ENCODE data around the gene HAX1. TPM values are rescaled to one million over a fixed set of nuclear protein-coding genes. Genes with fewer than 3 reads are reported as not detected.

HAX1 gene
- total and polyA plus RNA-seq, 12 donors, result 162 to 313 (median 172) TPM

DNA sequence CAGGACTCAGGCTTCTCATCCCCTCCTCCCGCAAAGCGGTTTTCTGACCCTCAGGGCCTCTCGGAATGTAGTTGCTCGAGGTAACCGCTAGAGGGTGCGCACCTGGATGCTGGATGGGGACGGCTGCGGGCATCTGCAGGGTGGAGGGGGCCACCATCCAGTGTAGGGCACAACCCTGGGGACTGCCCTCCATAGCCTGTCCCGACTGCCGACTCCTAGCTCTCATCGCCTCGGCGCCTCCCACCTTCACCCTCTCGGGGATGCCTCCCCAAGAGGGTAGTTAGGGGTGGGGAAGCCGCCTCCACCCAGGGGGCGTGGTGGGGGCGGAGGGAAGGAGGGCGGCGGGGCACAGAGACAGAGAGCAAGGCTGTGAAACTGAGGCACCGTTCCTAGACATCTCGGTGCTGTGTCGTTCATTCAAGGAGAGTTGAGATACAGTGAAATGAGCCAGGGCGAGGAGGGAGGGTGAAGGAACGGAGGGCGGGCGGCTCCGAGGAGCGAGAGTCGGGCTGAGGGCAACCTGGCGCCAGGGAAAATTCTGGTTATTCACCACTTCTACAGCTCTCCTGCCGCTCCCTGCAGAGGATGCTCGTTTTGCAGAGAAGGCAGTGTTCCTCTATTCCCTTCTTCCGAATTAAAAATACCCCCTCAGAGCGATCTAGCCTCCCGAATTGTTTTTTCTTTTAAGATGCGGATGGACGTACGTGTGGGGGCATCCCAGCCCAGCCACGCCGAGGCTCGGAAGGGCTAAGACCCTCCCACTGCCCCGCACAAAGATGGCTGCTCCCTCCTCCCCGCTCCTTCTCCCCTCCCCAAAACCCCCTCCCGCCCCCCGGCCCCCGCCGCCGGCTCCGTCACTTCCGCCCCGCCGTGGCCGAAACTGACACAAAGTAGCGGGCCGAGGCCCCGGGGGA, 52.5 kb downstream of the HAX1 start, which contains the start of gene ATP8B2:
Gene ATP8B2 (plus strand): TSS at position 857 of the 914 bp plus-strand sequence. CDS start 2,617 bp downstream, outside the sequence.
- Histone ChIP-seq H3K4me3 (peak within 1 kb of the TSS; percentile 69 to 89 (median 78)), H3K9me3 (no peaks in the 10 kb centered on the region), H3K27ac (peak within 1 kb of the TSS; percentile 53 to 94 (median 92)), H3K36me3 (peaks cover 0 to 3% (median 0%) of the 10 kb centered on the region in 9 donors), H3K4me1 (peaks cover 19 to 61% (median 48%) of the 10 kb centered on the region in 9 donors), H3K27me3 (peaks cover 0 to 33% (median 0%) of the 10 kb centered on the region in 7 donors)
- intact Hi-C loops (cut with DNase I), result loop anchor here in 4 of 10 donors (5.0 to 10.0 kb wide), 3 partner anchors 53 to 230 kb away; partner anchors contain the start of genes HAX1 (in 3 of the 4) and UBE2Q1 (in 1 of the 4)
- ATAC-seq, result peak; percentile 37 to 78 (median 59)
- DNase-seq, result peak; percentile 74 to 80
- 1 to 2% methylated on average over 48 to 56 of the region's 56 CpGs for WGBS, 2 donors
- TF ChIP-seq CTCF (IDR thresholded peaks at IDR 0.05), result peak; percentile 86 to 96 (median 94)

Other genes with a start within 250 kb of the HAX1 start
- under 1 TPM in 4 of 10 donors, not detected in 6; 0.07 to 0.45 (median 0.18) TPM for gene NUP210L, start 117.6 kb upstream of the HAX1 start, total RNA-seq
- under 1 TPM; 0.01 to 0.07 TPM for gene NUP210L, start 117.6 kb upstream of the HAX1 start, polyA plus RNA-seq
- 100 to 1,000 TPM in 7 of 10 donors, 10 to 100 TPM in 3; 75.2 to 345 (median 129) TPM for gene TPM3, start 80.5 kb upstream of the HAX1 start, total RNA-seq
- 10 to 100 TPM; 85.9 to 97.6 TPM for gene TPM3, start 80.5 kb upstream of the HAX1 start, polyA plus RNA-seq
- gene CFAP141, start 66.3 kb upstream of the HAX1 start, total RNA-seq, result 1 to 10 TPM in 2 of 10 donors, under 1 TPM in 1, not detected in 7; 0.76 to 1.1 (median 1.1) TPM
- under 1 TPM in 1 of 2 donors, not detected in 1; 0.22 TPM for gene CFAP141, start 66.3 kb upstream of the HAX1 start, polyA plus RNA-seq
- gene UBAP2L, start 51.7 kb upstream of the HAX1 start, total RNA-seq, result 100 to 1,000 TPM; 103 to 135 (median 112) TPM
- 10 to 100 TPM; 55.2 to 61.8 TPM for gene UBAP2L, start 51.7 kb upstream of the HAX1 start, polyA plus RNA-seq
- 1 to 10 TPM in 1 of 10 donors, under 1 TPM in 6, not detected in 3; 0.12 to 1.5 (median 0.48) TPM for gene AQP10, start 48.5 kb downstream of the HAX1 start, total RNA-seq
- gene AQP10, start 48.5 kb downstream of the HAX1 start, polyA plus RNA-seq, result under 1 TPM in 1 of 2 donors, not detected in 1; 0.35 TPM
- 10 to 100 TPM; 10.3 to 17.3 (median 13.3) TPM for gene ATP8B2, start 52.9 kb downstream of the HAX1 start, total RNA-seq
- 10 to 100 TPM in 1 of 2 donors, 1 to 10 TPM in 1; 8.0 to 16.8 TPM for gene ATP8B2, start 52.9 kb downstream of the HAX1 start, polyA plus RNA-seq
- gene IL6R, start 132.7 kb downstream of the HAX1 start, total RNA-seq, result 10 to 100 TPM in 5 of 10 donors, 1 to 10 TPM in 5; 6.1 to 16.2 (median 10.0) TPM
- 1 to 10 TPM; 2.9 to 6.2 TPM for gene IL6R, start 132.7 kb downstream of the HAX1 start, polyA plus RNA-seq
- 1 to 10 TPM; 1.1 to 3.8 (median 1.8) TPM for gene TDRD10, start 229.6 kb downstream of the HAX1 start, total RNA-seq
- 10 to 100 TPM in 1 of 2 donors, 1 to 10 TPM in 1; 5.5 to 13.3 TPM for gene TDRD10, start 229.6 kb downstream of the HAX1 start, polyA plus RNA-seq
- 10 to 100 TPM in 7 of 10 donors, 1 to 10 TPM in 3; 7.9 to 19.6 (median 12.5) TPM for gene SHE, start 229.8 kb downstream of the HAX1 start, total RNA-seq
- 10 to 100 TPM; 13.7 to 19.6 TPM for gene SHE, start 229.8 kb downstream of the HAX1 start, polyA plus RNA-seq